Epithelial cell of esophagus (primary cell): ENCODE measurements around the gene EN2.

Experiments
- DNase-seq: peaks from one replicate; pipeline ENCODE4 v3.0.0; 2010; ENCODE audit warnings: low read depth
- H3K4me3 ChIP-seq: 2 replicates; pipeline ENCODE4 v1.5.1; 2011; ENCODE audit warnings: mild to moderate bottlenecking, low read length, control low read depth
- CTCF ChIP-seq: IDR thresholded peaks from 2 replicates; pipeline ENCODE4 v1.5.1; 2011; ENCODE audit warnings: low read depth, mild to moderate bottlenecking, low read length, control low read depth, inconsistent platforms; ENCODE audit not compliant: insufficient read depth; ENCODE audit errors: missing control alignments

EN2 gene

GRCh38 chr7:155460926-155461613 is 3.1 kb downstream of the EN2 start:
- no peak for TF ChIP-seq CTCF
- no peak overlapping the region for H3K4me3 ChIP-seq
- no peak for DNase-seq

GRCh38 chr7:155461631-155462030 is 3.7 kb downstream of the EN2 start:
- TF ChIP-seq CTCF, result no peak
- no peak overlapping the region for H3K4me3 ChIP-seq

GRCh38 chr7:155462163-155462735 is 4.3 kb downstream of the EN2 start:
- TF ChIP-seq CTCF, result no peak
- no peak overlapping the region for H3K4me3 ChIP-seq
- DNase-seq, result no peak

More at GRCh38 chr7:155461631-155462030, 3.7 kb downstream of the EN2 start:
- DNase-seq, result no peak

GRCh38 chr7:155463114-155463811 is 5.3 kb downstream of the EN2 start:
- H3K4me3 ChIP-seq, result no peak overlapping the region
- no peak for TF ChIP-seq CTCF
- DNase-seq, result no peak

- H3K4me3 ChIP-seq, result no peak overlapping the region
- no peak for DNase-seq
- no peak for TF ChIP-seq CTCF
Measured at GRCh38 chr7:155464183-155464582, 6.3 kb downstream of the EN2 start.

GRCh38 chr7:155464948-155465739 is 7.2 kb downstream of the EN2 start:
- no peak for DNase-seq
- no peak overlapping the region for H3K4me3 ChIP-seq

More at GRCh38 chr7:155464948-155465739, 7.2 kb downstream of the EN2 start:
- TF ChIP-seq CTCF, result no peak
